Measurements from ENCODE around the gene GPR31.
"Not testable (repeated sequence)": the region's sequence is repeated elsewhere in the genome, so short reads cannot be mapped to it uniquely, and the experiment has no call there.

The GPR31 gene

DNA sequence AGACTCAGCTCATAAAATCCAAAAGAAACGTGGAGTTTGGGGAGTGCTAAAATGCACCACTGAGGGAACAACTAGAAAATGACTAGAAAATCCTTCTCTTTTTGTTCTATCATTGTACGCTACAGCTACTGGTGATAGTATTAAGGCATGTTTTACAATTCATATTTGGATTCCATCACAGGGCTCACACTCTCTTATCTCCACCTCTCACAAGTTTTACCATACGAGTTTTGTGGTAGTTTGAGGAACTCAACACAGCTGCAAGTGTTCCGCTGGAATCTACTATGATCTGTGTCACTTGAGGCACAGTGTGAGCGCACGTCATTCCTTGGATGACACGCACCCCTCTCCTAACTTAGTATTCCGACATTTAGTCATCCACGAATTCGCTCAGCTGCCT, 9.9 kb upstream of the GPR31 start:
- DNase-seq (ENCODE audit: low read depth in 4 of 4, low spot score in 1 of 4): not testable (repeated sequence)

- no peak for DNase-seq (ENCODE audit: low read depth in 4 of 4, low spot score in 1 of 4)
These were observed 8.2 kb upstream of the GPR31 start for GRCh38 chr6:167165858-167166471.

- DNase-seq (ENCODE audit: low read depth in 4 of 4, low spot score in 1 of 4): no peak
These were observed 6.5 kb upstream of the GPR31 start for GRCh38 chr6:167164261-167164660.

DNA sequence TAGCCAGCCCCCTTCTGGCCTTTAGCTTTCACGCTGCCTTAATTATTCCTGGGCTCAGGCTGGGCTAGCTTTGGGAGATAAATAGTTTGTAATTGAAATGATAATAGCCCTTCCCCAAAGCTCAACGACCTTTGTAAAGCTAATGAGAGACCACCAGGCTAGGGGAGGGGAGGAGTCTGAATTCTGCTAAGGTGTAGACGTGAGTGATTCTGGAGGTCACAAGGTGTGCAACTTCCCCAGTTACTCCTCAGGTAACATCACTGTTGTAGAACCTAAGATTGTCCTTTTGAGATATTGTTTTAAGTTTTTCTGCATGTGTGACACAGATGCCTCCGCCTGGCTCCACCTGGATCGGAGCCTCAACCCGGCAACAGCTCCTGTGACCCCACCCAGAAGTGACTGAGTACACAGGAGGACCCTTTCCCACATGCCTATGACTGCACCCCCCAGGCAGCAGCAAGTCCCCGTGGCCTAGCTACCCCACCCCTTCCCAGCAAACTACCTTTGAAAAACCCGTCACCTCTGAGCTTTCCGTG, 5.8 kb upstream of the GPR31 start:
- no peak for DNase-seq (ENCODE audit: low read depth in 4 of 4, low spot score in 1 of 4)

GRCh38 chr6:167162591-167162990, 4.8 kb upstream of the GPR31 start:
- DNase-seq (ENCODE audit: low read depth in 4 of 4, low spot score in 1 of 4): no peak

- no peak for DNase-seq (ENCODE audit: low read depth in 4 of 4, low spot score in 1 of 4)
These were observed 4.2 kb upstream of the GPR31 start for GRCh38 chr6:167161851-167162467.

DNA sequence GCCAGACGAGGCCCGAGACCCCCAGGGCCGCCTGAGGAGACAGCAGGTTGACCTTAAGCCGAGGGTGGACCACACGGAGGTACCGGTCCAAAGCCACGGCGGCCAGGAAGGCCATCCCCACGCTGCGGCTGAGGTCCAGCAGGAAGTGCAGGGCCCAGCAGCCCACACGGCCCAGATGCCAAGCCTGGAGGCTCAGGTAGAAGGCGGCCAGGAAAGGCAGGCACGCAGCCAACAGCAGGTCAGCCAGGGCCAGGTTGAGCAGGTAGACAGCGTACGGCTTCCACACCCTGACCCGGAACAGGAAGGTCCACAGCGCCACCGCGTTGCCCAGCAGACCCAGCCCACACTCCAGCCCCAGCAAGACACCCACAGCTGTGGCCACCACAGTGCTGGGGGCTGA, 366 bp downstream of the GPR31 start:
- no peak for DNase-seq (ENCODE audit: low read depth in 4 of 4, low spot score in 1 of 4)

- no peak for DNase-seq (ENCODE audit: low read depth in 4 of 4, low spot score in 1 of 4)
These were observed 2.9 kb downstream of the GPR31 start for GRCh38 chr6:167154895-167155294.

DNA sequence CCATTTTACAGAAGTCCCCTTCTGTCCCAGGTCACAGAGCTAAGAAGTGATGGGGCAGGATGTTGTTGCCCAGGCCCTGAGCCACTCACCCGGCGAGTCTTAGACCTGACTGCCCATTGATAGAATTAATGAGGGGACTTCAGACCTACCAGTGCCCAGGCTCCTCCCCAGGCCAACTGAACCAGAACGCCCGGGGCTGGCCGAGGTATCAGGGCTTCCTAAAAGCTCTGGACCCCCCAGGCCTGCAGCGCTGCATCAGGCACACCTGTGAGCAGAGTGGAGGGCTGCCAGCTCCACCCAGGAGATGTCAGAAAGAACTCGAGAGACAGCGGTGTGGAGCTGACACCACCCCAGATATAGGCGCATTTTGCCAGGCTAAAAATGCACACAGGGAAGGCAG, 3.5 kb downstream of the GPR31 start:
- DNase-seq (ENCODE audit: low read depth in 4 of 4, low spot score in 1 of 4): no peak

GRCh38 chr6:167153521-167153959, 4.2 kb downstream of the GPR31 start:
- DNase-seq (ENCODE audit: low read depth in 4 of 4, low spot score in 1 of 4): no peak

DNA sequence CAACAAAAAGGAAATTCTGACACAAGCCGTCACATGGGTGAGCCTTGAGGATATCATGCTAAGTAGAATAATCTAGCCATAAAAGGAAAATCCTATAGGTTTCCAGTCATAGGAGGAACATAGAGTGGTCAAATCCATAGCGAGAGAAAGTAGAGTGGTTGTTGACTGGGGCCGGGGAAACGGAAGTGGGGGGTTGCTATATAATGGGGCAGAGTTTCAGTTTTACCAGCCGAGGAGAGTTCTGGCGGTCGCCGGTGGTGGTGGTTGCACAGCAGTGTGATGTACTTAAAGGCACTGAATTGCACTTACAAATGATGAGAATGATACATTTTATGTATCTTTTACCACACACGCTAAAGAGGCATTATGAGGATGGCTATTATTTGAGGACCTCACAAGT, 4.9 kb downstream of the GPR31 start:
- DNase-seq (ENCODE audit: low read depth in 4 of 4, low spot score in 1 of 4): no peak

- DNase-seq (ENCODE audit: low read depth in 4 of 4, low spot score in 1 of 4): no peak
These were observed 6.1 kb downstream of the GPR31 start for GRCh38 chr6:167151648-167152047.

- DNase-seq (ENCODE audit: low read depth in 4 of 4, low spot score in 1 of 4): no peak
These were observed 6.7 kb downstream of the GPR31 start for GRCh38 chr6:167150941-167151549.

- no peak for DNase-seq (ENCODE audit: low read depth in 4 of 4, low spot score in 1 of 4)
These were observed 8.8 kb downstream of the GPR31 start for GRCh38 chr6:167148997-167149396.

DNA sequence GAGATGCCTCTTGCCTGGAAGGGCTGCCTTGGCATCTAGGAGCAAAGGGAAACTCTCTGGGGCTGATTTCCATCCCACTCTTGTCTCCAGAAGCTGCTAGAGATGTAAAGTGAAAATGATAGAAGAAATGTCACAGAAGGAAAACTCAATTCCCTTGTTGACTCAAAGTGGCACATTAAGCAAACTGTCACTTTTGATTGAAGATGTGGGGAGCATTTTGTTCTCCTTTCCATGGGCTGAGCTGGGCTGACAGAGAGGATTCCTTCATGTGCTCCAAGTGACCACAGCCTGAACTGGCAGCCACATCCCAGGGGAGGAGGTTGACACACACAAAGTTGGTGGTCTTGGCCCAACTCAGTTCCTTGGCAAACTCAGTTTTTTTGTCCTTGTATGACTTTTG, 9.8 kb downstream of the GPR31 start:
- DNase-seq (ENCODE audit: low read depth in 4 of 4, low spot score in 1 of 4): no peak

GRCh38 chr6:167146977-167147376, 10.8 kb downstream of the GPR31 start:
- no peak for DNase-seq (ENCODE audit: low read depth in 4 of 4, low spot score in 1 of 4)

GRCh38 chr6:167146135-167146534, 11.6 kb downstream of the GPR31 start:
- no peak for DNase-seq (ENCODE audit: low read depth in 4 of 4, low spot score in 1 of 4)

- DNase-seq (ENCODE audit: low read depth in 4 of 4, low spot score in 1 of 4): no peak
These were observed 12.3 kb downstream of the GPR31 start for GRCh38 chr6:167145461-167145860.

GRCh38 chr6:167143041-167143440, 14.7 kb downstream of the GPR31 start:
- no peak for DNase-seq (ENCODE audit: low read depth in 4 of 4, low spot score in 1 of 4)

GRCh38 chr6:167142433-167142761, 15.4 kb downstream of the GPR31 start:
- DNase-seq (ENCODE audit: low read depth in 4 of 4, low spot score in 1 of 4): no peak

GRCh38 chr6:167141667-167142432, 15.9 kb downstream of the GPR31 start:
- DNase-seq (ENCODE audit: low read depth in 4 of 4, low spot score in 1 of 4): peak in 3 of 4 experiments; percentile 16 to 36 (median 30)
